GM21717 (cell line): Measurements from ENCODE around the gene TSC22D2.
"Not testable (repeated sequence)": the region's sequence is repeated elsewhere in the genome, so short reads cannot be mapped to it uniquely, and the experiment has no call there.

ENCODE experiments used
- ATAC-seq: cut with Tn5 transposase; IDR thresholded peaks from one replicate; pipeline ENCODE4 v1.9.1; 2021; ENCODE audit warnings: mild to moderate bottlenecking, moderate library complexity; ENCODE audit not compliant: unreplicated experiment

The TSC22D2 gene

GRCh38 chr3:150479370-150479769 lies 71.3 kb downstream of the TSC22D2 start:
- ATAC-seq: no peak

DNA sequence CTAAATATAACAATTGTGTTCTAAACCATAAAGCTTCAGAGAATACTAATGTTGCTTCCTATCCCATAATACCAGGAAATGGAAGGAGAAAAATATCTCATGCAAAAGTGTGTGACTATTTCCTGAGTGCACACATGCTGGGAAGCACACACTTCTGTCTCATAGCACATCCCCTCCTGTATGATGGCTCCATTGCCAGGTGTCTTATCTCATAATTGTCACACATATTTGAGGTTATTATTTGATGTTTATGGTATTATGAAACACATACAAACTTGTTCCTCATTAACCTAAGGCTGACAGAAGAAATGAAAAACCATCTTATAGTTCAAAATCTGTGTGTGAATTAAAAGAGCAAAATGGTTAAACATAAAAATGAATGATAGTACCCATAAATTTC lies 72.8 kb downstream of the TSC22D2 start:
- no peak for ATAC-seq

- ATAC-seq: no peak
Measured at GRCh38 chr3:150483226-150483625, 75.1 kb downstream of the TSC22D2 start.

DNA sequence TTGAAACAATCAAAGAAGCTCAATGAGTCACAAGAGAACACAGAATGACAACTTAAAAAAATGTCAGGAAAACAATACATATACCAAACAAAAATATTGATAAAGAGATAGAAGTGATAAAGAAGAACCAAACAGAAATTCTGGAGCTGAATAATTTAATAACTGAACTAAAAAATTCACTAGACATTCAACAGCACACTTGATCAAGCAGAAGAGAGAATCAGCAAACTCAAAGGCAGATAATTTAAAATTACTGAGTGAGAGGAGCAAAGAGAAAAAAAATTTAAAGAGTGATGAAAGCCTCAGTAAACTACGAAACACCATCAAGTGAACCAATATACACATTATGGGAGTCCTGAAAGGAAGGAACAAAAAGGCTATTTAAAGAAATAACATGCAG lies 76.3 kb downstream of the TSC22D2 start:
- ATAC-seq: no peak

- no peak for ATAC-seq
Measured at GRCh38 chr3:150488867-150489266, 80.8 kb downstream of the TSC22D2 start.

GRCh38 chr3:150490277-150490986 lies 82.3 kb downstream of the TSC22D2 start:
- ATAC-seq: no peak

DNA sequence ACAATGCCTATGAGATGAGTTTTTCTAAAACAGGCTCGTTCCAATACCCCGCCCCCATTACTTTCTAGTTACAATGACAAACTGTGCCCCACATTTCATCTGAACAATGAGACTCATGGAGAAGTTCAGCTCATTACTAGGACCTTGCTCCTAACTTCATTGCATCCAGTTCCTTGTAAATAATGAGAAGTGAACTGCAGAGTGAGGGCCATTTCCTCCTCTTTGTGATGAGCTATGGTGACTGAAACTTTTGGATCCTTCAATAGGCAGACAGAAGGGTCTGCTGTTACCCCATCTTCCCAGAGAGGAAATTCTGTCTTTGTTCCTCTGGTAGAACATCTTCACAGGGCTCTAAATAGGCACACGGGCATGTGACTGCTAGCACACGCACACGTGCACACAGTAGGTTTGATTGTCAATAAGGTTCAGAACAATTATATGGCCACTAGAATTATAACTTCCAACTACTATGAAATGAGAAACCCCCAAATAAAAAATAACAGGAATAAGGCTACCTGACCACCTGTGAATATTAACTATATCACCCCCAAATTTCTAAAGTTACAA lies 86.4 kb downstream of the TSC22D2 start:
- no peak for ATAC-seq

DNA sequence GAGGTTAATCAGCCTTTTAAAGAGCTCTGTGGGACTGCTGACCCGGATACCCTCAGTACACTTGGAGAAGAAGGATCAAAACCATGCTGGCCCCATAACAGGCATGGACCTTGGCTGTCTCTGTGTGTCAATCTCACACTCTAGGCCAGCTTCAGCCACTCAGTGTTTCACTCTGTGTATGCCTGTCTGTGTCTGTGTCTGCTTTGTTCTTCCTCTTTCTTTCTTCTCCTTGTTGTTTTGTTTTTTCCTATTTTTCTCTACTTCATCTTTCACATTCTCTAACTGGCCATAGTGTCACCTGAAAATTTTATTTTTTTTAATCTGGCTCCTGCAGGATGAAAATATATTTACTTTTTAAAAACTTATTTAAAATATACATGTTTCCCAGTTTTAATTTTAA lies 87.1 kb downstream of the TSC22D2 start:
- ATAC-seq: no peak

- ATAC-seq: no peak
Measured at GRCh38 chr3:150495563-150496168, 87.6 kb downstream of the TSC22D2 start.

DNA sequence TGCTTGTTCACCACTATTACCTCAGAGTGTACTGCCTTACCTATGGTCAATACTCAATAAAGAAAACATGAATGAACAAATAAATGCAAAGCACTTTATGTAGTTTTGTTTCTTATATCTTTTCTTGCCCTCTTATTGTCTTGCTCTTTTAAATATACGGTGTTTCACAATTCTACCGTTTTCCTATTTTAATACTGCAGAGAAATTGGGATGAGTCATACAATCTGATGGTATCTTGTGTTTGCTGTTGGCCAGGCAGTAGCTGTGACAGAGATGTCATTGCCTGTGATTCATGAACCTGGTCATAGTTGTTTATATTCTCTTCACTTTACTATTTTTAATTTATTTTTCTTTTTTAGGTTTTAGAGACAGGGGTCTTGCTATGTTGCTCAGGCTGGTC lies 89.9 kb downstream of the TSC22D2 start:
- no peak for ATAC-seq

- not testable (repeated sequence) for ATAC-seq
Measured at GRCh38 chr3:150500960-150501359, 92.9 kb downstream of the TSC22D2 start.

DNA sequence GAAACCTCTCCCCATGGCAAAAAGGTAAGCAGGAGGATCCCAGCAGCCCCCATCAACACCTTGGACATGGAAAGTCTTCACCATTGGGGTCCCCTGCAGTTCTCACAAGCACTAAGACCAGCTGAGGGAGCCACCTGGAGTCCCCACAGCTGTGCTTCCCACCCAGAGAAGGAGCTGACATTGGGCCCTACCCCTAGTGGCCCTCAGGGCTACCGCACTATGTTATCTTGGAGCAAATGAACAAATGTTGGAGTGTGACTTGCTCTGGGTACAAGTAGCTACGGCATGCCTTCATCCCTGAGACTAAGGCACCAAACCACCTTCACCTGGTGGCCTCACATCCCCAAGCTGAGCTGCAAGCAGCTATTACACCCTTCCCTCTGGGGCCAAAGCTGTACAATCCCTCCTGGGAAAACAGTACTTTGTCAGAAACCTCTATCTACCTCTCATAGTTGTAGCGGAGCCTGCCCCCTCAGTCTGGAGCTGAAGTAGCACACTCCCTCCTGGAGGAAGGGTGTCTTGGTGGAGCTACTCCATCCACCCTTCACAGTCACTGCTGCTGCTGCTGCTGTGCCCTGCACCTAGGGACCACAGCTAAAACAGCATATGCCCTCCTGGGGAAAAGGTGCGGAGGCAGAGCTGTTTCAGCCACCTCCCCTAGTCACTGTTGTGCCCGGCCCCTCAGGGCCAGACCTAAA lies 95.5 kb downstream of the TSC22D2 start:
- ATAC-seq: no peak

- ATAC-seq: no peak
Measured at GRCh38 chr3:150504483-150504882, 96.4 kb downstream of the TSC22D2 start.

DNA sequence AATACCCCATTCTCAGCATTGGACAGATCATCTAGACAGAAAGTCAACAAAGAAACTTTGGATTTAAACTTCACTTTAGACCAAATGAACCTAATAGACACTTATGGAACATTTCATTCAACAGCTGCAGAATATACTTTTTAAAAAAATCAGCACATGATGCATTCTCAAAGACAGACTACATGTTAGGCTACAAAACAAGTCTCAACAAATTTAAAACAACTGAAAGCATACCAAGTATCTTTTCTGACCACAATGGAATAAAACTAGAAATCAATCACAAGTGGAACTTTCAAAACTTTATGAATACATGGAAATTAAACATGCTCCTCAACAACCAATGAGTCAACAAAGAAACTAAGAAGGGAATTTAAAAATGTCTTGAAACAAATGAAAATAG lies 100.3 kb downstream of the TSC22D2 start:
- ATAC-seq: no peak

- no peak for ATAC-seq
Measured at GRCh38 chr3:150509780-150510179, 101.7 kb downstream of the TSC22D2 start.

- no peak for ATAC-seq
Measured at GRCh38 chr3:150511122-150511821, 103.2 kb downstream of the TSC22D2 start.

DNA sequence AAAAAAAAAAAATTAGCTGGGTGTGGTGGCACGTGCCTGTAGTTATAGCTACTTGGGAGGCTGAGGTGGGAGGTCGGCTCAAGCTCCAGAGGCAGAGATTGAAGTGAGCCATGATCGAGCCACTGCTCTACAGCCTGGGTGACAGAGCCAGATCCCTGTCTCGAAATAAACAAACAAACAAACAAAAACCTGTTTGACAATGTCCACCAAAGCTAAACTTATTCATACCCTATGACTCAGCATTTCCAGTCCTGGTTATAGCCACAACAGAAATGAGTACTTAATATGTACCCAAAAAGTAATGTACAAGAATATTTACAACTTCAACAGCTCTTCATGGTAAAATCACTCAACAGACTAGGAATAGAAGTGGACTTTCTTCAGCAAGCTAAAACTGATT lies 107.1 kb downstream of the TSC22D2 start:
- ATAC-seq: no peak
